ENCODE data around the gene GAA. TPM values are rescaled to one million over a fixed set of nuclear protein-coding genes. Genes with fewer than 3 reads are reported as not detected.

Gene GAA
- total and polyA plus RNA-seq, 10 of the 15 experiments (the other 5 are each of a cell fraction or from before 2014, with no cell fraction given): 0.18 to 10.5 (median 4.1) TPM

GRCh38 chr17:80108036-80108971, 6.9 kb downstream of the GAA start:
- Histone ChIP-seq H3K4me2 (ENCODE audit: control insufficient read depth, insufficient read depth) (no peak overlapping the region), H3K36me3 (ENCODE audit: control insufficient read depth in 2 of 2, insufficient read depth in 2 of 2, low read length in 1 of 2) (no peaks in the 10 kb centered on the region), H3K4me1 (ENCODE audit: control insufficient read depth, insufficient read depth, low read length) (no peaks in the 10 kb centered on the region), H3K27me3 (replicated peaks in 1 of 2; ENCODE audit: control insufficient read depth in 2 of 2, insufficient read depth in 2 of 2, low read length in 1 of 2) (peaks cover 0 to 3% of the 10 kb centered on the region in 2 experiments; a peak in 2 of 4 replicates), H3K4me3 (no peak overlapping the region), H3K27ac (ENCODE audit: control insufficient read depth, insufficient read depth) (no peak overlapping the region), H3K79me2 (ENCODE audit: control insufficient read depth, insufficient read depth, low read length) (no peaks in the 10 kb centered on the region), H2AFZ (ENCODE audit: control insufficient read depth, low read depth, low read length) (no peak overlapping the region), H3K9me3 (replicated peaks; ENCODE audit: control insufficient read depth, insufficient read depth, low read length) (no peaks in the 10 kb centered on the region), H4K20me1 (ENCODE audit: control insufficient read depth, insufficient read depth) (no peaks in the 10 kb centered on the region; the same call in 1 of the 2 replicates), H3K9ac (ENCODE audit: control insufficient read depth, insufficient read depth, low read length) (no peak overlapping the region)
- DNase-seq (ENCODE audit: low read depth, low spot score) (no peak), ATAC-seq (no peak), FAIRE-seq (no peak)
- no peak for TF ChIP-seq ETV6 (conservative IDR thresholded peaks at IDR 0.05 in 1 of 2, IDR thresholded peaks at IDR 0.05 in 1 of 2; ENCODE audit: borderline replicate concordance in 1 of 2, low read depth in 1 of 2)
- TF ChIP-seq, protein P1, sequence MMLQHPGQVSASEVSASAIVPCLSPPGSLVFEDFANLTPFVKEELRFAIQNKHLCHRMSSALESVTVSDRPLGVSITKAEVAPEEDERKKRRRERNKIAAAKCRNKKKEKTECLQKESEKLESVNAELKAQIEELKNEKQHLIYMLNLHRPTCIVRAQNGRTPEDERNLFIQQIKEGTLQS (IDR thresholded peaks at IDR 0.05; ENCODE audit: borderline replicate concordance, extremely low read depth, low read depth, low read length): no peak
- TF ChIP-seq, protein P2, sequence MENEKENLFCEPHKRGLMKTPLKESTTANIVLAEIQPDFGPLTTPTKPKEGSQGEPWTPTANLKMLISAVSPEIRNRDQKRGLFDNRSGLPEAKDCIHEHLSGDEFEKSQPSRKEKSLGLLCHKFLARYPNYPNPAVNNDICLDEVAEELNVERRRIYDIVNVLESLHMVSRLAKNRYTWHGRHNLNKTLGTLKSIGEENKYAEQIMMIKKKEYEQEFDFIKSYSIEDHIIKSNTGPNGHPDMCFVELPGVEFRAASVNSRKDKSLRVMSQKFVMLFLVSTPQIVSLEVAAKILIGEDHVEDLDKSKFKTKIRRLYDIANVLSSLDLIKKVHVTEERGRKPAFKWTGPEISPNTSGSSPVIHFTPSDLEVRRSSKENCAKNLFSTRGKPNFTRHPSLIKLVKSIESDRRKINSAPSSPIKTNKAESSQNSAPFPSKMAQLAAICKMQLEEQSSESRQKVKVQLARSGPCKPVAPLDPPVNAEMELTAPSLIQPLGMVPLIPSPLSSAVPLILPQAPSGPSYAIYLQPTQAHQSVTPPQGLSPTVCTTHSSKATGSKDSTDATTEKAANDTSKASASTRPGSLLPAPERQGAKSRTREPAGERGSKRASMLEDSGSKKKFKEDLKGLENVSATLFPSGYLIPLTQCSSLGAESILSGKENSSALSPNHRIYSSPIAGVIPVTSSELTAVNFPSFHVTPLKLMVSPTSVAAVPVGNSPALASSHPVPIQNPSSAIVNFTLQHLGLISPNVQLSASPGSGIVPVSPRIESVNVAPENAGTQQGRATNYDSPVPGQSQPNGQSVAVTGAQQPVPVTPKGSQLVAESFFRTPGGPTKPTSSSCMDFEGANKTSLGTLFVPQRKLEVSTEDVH (IDR thresholded peaks at IDR 0.05; ENCODE audit: low read depth, partially characterized antibody): no peak
- TF ChIP-seq ZNF384 (IDR thresholded peaks at IDR 0.05; ENCODE audit: borderline replicate concordance, low read depth, low read length): no peak
- no peak for TF ChIP-seq STAT1 (conservative IDR thresholded peaks at IDR 0.05)
- no peak for TF ChIP-seq SMARCA5 (IDR thresholded peaks at IDR 0.05)
- SMC1A ChIA-PET (ENCODE audit: uncharacterized antibody, unreplicated experiment): no interaction called here
- CTCF ChIA-PET: no interaction called here
- in situ Hi-C loops (cut with MboI) (no loop called here), intact Hi-C loops (cut with micrococcal nuclease; ENCODE audit: unreplicated experiment) (no loop called here)
- no TSS peak for BruUV-seq (replicated peaks)
- POLR2A ChIA-PET: no interaction called here
- 68% methylated on average over 38 of the region's 40 CpGs for WGBS (ENCODE audit: insufficient coverage, insufficient replicate concordance, low lambda C conversion rate, missing lambda C conversion rate)
- RAD21 ChIA-PET (ENCODE audit: unreplicated experiment): no interaction called here

All from GM12878 (cell line).